GM21390 (cell line): ENCODE data around the gene PLEKHJ1.
"Not testable (repeated sequence)": the region's sequence is repeated elsewhere in the genome, so short reads cannot be mapped to it uniquely, and the experiment has no call there.

Experiments used
- ATAC-seq: cut with Tn5 transposase; IDR thresholded peaks from one replicate; pipeline ENCODE4 v1.9.1; 2021; ENCODE audit not compliant: unreplicated experiment

PLEKHJ1 gene

GRCh38 chr19:2236314-2237050 is at the start of gene PLEKHJ1, which contains the start of gene SF3A2:
PLEKHJ1 (minus strand) TSS chr19:2236329; CDS start chr19:2236248, 81 bp downstream.
SF3A2 (plus strand) TSS chr19:2236824; CDS start chr19:2243419, 6,595 bp downstream.
- ATAC-seq = peak; percentile 56

- no peak for ATAC-seq
Observed at GRCh38 chr19:2283835-2284507, 47.8 kb upstream of the PLEKHJ1 start.

- no peak for ATAC-seq
Observed at GRCh38 chr19:2282862-2283237, 46.7 kb upstream of the PLEKHJ1 start.

DNA sequence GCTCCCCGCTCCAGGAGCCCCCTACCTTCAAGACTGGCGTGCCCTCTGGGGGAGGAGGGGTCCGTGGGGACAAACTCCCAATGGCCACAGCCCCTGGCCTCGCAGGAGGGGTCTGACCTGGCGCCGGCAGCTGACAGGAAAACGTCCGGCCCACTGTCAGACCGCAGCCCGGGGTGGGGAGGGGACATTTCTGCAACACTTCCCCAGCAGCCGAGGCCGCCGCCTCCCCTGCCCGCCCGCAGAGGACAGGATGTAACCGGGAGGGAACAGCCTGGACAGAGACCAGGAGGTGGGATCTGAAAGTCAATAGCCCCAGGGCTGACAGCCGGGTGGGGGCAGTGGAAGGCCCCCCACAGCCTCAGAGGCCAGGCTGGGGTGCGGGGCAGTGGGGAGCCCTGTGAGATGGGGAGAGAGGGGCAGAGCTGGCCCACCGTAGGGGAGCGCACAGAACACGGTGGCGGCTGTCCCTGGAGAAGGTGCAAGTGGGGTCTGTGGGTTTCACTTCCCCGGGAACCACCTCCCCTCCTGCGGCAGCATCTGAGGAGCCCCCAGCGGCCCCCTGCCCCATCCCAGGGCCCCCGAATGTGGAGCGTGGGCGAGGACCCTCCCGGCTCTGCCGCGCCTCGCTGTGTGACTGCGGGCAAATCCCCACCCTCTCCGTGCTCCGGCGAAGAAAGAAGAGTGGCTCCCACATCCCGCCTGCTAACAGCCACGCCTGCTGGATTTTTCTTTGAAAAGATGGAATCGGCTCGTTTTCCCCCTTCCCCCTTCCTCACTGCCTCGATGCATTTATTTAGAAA is 46.1 kb upstream of the PLEKHJ1 start, which contains the start of gene PEAK3:
PEAK3 (minus strand) TSS at position 114 of the 800 bp plus-strand sequence. CDS start 1,244 bp downstream, outside the sequence.
- no peak for ATAC-seq

DNA sequence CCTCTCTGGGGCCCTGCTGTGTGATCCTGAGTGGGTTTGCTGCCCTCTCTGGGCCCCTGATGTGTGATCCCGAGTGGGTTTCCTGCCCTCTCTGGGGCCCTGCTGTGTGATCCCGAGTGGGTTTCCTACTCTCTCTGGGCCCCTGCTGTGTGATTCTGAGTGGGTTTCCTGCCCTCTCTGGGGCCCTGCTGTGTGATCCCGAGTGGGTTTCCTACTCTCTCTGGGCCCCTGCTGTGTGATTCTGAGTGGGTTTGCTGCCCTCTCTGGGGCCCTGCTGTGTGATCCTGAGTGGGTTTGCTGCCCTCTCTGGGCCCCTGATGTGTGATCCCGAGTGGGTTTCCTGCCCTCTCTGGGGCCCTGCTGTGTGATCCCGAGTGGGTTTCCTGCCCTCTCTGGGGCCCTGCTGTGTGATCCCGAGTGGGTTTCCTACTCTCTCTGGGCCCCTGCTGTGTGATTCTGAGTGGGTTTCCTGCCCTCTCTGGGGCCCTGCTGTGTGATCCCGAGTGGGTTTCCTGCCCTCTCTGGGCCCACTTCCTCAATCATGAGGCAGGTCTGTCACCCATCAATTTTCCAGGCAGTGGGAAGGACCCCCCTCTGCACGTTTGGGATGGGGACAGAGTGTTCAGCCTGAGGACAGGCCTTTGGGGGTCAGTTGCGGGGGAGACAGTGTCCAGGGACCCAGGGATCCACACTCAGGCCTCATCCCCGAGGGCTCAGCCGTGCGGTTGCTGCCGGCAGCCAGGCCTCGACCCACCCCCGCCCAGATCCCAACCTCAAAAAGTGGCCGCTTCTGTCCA is 45.3 kb upstream of the PLEKHJ1 start:
- not testable (repeated sequence) for ATAC-seq

DNA sequence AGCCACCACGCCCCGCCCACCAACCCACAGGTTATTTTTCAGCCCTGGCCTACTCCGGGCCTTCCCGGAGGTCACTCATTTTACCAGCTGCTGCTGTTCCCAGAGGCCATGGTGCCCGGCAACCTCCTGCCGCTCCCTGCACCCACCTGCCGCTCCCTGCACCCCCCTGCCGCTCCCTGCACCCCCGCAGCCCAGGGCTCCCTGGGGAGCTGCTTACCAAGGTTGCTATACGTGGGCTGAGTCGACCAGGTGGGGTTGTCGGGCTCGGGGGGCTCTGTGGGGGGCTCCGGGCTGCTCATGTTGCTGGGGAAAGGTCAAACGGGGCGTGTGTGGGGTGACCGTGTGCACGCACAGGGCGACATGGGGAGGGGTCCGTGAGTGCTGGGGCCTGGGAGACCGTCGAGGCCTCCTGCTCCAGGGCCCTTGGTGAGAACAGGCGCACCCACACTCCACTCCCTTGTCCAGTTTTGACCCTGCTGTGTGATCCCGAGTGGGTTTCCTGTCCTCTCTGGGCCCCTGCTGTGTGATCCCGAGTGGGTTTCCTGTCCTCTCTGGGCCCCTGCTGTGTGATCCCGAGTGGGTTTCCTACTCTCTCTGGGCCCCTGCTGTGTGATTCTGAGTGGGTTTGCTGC is 44.6 kb upstream of the PLEKHJ1 start:
- no peak for ATAC-seq

- ATAC-seq = no peak
Observed at GRCh38 chr19:2278459-2279158, 42.5 kb upstream of the PLEKHJ1 start.

GRCh38 chr19:2277138-2277537 is 41.0 kb upstream of the PLEKHJ1 start:
- no peak for ATAC-seq

DNA sequence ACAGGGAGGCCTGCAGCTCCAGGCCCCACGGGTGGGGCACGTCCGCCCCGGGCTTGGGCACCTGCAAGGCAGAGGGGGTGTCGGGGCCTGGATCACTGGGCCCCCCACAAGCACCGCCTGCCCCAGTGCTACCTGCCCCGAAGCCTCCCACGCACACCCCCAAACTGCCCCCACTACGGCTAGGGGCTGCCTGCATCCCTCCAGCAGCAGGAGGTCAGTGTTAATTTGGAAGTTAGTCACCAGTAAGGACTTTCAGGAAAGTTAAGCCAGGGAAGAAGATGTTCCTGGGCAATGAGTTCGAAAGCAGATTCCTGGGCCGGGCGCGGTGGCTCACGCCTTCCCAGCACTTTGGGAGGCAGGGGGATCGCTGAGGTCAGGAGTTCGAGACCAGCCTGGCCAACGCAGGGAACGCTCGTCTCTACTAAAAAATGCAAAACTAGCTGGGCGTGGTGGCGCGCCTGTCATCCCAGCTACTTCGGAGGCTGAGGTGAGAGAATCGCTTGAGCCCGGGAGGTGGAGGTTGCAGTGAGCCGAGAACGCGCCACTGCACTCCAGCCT is 40.4 kb upstream of the PLEKHJ1 start:
- ATAC-seq = no peak

DNA sequence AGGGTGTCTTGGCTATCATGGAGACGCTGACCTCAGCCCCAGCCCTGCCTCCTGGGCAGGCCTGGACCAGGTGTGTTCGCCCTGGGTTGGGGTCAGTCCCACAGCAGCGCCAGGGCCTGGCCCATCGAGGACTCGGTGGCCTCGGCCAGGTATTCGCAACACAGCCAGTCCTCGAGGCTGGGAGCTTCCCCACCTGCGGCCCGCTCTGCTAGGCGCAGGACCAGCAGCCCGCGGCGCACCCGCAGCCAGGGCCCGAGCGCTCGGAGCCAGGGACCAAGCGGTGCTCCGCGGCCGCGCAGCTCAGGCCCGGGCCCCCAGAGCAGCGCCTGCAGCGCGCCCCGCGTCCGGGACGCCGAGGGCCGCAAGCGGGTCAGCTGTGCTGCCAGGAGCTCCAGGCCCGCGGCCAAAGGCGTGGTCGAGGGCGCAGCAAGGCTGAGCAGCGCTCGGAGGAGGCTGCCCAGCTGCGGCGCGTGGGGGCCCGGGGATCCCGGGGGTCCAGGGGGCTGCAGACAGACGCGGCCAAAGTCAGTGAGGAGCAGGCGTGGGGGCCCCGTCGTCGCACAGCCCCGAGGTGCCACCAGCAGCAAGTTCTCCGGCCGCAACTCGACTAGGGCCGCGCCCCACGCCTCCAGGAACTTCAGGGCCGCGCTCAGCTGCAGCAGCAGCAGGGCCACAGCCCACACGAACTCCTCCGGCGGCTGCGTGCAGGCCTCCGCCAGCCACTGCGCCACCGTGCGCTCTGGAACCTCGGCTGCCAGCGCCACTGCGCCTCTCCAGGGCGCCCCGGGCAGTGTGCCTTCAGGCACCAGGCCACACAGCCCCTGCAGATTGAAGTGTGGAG is 39.7 kb upstream of the PLEKHJ1 start:
- ATAC-seq = no peak

DNA sequence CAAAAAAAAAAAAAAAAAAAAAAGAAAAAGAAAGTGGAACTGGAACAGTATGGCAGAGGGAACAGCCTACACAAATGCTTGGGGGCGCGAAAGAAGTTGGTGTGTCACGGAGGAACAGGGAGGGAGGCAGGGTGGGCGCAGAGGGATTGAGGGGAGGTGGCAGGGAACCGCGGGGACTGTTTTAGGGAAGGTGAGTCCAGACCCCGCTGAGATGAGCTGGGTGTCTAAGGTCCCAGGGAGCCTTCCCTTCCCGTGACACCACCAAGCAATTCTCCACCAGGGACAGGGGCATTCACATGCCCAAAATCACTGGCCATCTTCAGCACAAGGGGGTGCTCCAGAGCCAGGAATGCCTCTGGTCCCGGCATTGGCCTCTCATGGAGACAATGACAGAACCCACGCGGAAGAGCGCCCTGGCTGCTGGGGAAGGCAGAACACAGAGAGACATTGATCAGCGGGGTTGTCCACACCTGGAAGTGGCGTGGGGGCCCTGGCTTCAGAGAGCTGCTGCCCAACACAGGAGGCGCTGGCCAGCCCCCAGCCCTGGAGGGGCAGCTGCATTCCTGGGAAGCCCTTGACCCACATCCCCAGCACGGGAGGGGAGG is 38.9 kb upstream of the PLEKHJ1 start:
- no peak for ATAC-seq

DNA sequence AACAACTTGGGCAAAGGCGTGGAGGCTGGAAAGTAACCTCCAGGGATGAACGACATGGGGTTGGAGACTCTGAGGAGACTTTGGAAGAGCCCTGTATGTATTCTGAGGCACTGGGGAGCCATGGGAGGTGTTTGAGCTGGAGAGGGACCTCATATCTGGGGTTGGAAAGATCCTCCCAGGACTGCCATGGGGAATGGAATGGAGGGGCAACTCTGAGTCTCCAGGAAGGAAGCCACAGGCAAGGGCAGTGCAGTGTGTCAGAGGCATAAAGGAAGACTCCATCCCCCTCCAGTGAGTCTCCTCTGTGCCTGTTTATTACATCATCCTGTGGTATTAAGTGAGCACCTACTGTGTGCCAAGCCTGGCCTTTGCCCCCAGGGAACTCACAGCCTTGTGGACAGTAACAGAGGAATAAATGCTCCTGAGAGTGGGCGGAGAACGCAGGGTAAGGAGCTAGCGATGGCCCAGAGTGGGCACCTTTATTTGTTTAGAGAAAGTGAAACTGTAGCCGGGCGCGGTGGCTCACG is 38.1 kb upstream of the PLEKHJ1 start:
- no peak for ATAC-seq

DNA sequence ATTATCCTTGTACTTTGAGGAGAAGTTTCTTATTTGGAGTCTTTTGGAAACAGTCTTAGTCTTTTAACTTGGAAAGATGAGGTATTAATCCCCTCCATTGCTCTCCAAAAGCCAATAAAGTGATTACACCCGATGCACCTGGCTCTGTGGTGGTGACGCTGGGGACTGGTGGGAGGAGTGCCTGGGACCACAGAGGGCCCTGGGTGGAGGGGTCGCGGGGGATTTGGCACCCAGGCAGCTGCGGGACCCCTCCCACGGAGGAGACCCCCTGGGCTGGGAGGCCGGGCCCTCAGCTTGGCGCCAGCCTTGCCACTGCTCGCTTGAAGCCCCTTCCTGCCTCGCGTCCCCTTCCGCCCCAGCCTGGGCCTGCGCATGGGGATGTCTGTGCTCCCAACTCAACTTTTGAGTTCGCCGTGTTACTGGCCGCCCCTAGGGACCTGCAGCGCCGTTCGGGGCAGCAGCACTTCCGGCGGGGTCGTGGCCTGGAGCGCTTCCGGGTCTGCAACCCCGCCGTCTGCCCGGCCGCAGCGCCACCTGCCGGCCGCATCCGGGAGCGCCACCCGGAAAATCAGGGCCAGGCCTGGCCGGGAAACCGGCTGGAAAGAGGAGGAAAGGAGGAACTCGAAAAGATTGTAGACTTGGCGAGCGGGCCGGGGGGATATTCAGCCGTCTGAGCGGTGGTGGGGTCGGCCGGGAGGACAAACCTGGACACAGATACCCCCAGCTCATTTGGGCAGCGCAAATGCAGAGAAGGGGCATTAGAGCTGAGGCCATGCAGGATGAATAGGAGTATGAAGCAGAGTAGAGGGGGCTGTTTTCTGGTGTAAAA is 37.4 kb upstream of the PLEKHJ1 start:
- ATAC-seq = no peak

GRCh38 chr19:2271234-2272103 is 35.3 kb upstream of the PLEKHJ1 start:
- ATAC-seq = no peak

- no peak for ATAC-seq
Observed at GRCh38 chr19:2270423-2271233, 34.5 kb upstream of the PLEKHJ1 start.
